Natural killer cell (primary cell): ENCODE measurements around the gene CRTAC1. TPM values are rescaled to one million over a fixed set of nuclear protein-coding genes. Genes with fewer than 3 reads are reported as not detected.

Experiments
- ATAC-seq, 3 donors: fragments of 150-1000 bp in 2 of 3; fragments of 200-7000 bp in 1 of 3; cut with Tn5 transposase; 1 replicate in 1 of 3; 2 replicates in 2 of 3; pipeline ENCODE4 v1.10.0; 2021; ENCODE audit warnings: mild to moderate bottlenecking in 2 of 3, moderate library complexity in 2 of 3
- DNase-seq, 2 donors: peaks; one replicate each; pipeline versions ENCODE4 v3.0.0 to v3.0.0-alpha.2; 2013 to 2021; ENCODE audit warnings: mixed read lengths in 1 of 2
- H3K27ac ChIP-seq: one replicate; pipeline ENCODE4 v1.5.1; 2013; ENCODE audit warnings: mild to moderate bottlenecking, low read length
- H3K27me3 ChIP-seq: one replicate; pipeline ENCODE4 v1.6.1; 2013; ENCODE audit warnings: low read length; ENCODE audit not compliant: control insufficient read depth, insufficient read depth
- H3K36me3 ChIP-seq: one replicate; pipeline ENCODE4 v1.6.1; 2013; ENCODE audit warnings: low read length; ENCODE audit not compliant: control insufficient read depth, insufficient read depth
- H3K4me1 ChIP-seq: one replicate; pipeline ENCODE4 v1.6.1; 2013; ENCODE audit warnings: low read length; ENCODE audit not compliant: control insufficient read depth, insufficient read depth
- H3K4me3 ChIP-seq: one replicate; pipeline ENCODE4 v1.5.1; 2013; ENCODE audit warnings: low read length
- H3K9me3 ChIP-seq: one replicate; pipeline ENCODE4 v1.6.1; 2013; ENCODE audit warnings: low read length; ENCODE audit not compliant: control insufficient read depth, insufficient read depth
- H3K27ac Mint-ChIP-seq, 2 donors: one replicate each; pipeline ENCODE4 v1.8.0; 2022; ENCODE audit warnings: mild to moderate bottlenecking in 2 of 2, mixed read lengths in 2 of 2, moderate library complexity in 1 of 2
- H3K27me3 Mint-ChIP-seq, 2 donors: one replicate each; pipeline ENCODE4 v1.8.0; 2022; ENCODE audit warnings: low read depth in 2 of 2, mixed read lengths in 2 of 2
- H3K36me3 Mint-ChIP-seq: one replicate; pipeline ENCODE4 v1.8.0; 2022; ENCODE audit warnings: mixed read lengths
- H3K4me1 Mint-ChIP-seq, 2 donors: one replicate each; pipeline ENCODE4 v1.8.0; 2022; ENCODE audit warnings: mixed read lengths in 2 of 2
- H3K4me3 Mint-ChIP-seq: one replicate; pipeline ENCODE4 v1.8.0; 2022; ENCODE audit warnings: mild to moderate bottlenecking, moderate library complexity, mixed read lengths
- H3K9me3 Mint-ChIP-seq, 2 donors: one replicate each; pipeline ENCODE4 v1.8.0; 2022; ENCODE audit warnings: mixed read lengths in 2 of 2
- CTCF ChIP-seq: fragments of 200-600 bp; IDR thresholded peaks from one replicate; pipeline ENCODE4 v1.8.0; 2022; ENCODE audit warnings: antibody characterized with exemption
- WGBS: methylation state at CpG from one replicate; pipeline ENCODE4 v1.1.7; 2013; ENCODE audit warnings: missing lambda C conversion rate; ENCODE audit not compliant: insufficient coverage; 5-methylcytosine and 5-hydroxymethylcytosine counted together
- intact Hi-C: fragments of 100-400 bp; cut with micrococcal nuclease; formaldehyde crosslinking; loops from one replicate; pipeline ENCODE4 v1.14.2; 2022
- total RNA-seq, 4 donors: library from RNA; stranded (reverse); fragments of 120-200 nt in 1 of 4; gene quantifications; one replicate each; pipeline versions ENCODE4 v1.2.3 to v1.2.4, GENCODE V29; 2013 to 2022

CRTAC1 gene
- total RNA-seq, 3 donors from 2014 or later (not counting 1 experiment from before 2014, with no cell fraction given): not detected

- DNase-seq (no peak), ATAC-seq (no peak)
- Mint-ChIP-seq H3K27ac (no peak overlapping the region), H3K36me3 (no peaks in the 10 kb centered on the region), H3K4me1 (peaks cover 18 to 23% of the 10 kb centered on the region in 2 donors), H3K9me3 (no peaks in the 10 kb centered on the region), H3K27me3 (peaks cover 2 to 4% of the 10 kb centered on the region in 2 donors), H3K4me3 (no peak overlapping the region)
- 93% methylated on average over 12 of the region's 12 CpGs for WGBS
- H3K27me3 ChIP-seq: no peaks in the 10 kb centered on the region
- H3K4me3 ChIP-seq: no peak overlapping the region
- H3K9me3 ChIP-seq: no peaks in the 10 kb centered on the region
- H3K27ac ChIP-seq: no peak overlapping the region
- H3K36me3 ChIP-seq: no peaks in the 10 kb centered on the region
- TF ChIP-seq CTCF: no peak
- H3K4me1 ChIP-seq: peaks cover 4% of the 10 kb centered on the region
- intact Hi-C loops: no loop called here
Observed at GRCh38 chr10:97823734-97824133, 206.7 kb downstream of the CRTAC1 start.

GRCh38 chr10:97822261-97822687 lies 208.1 kb downstream of the CRTAC1 start:
- H3K4me1 Mint-ChIP-seq: peaks cover 13 to 14% of the 10 kb centered on the region in 2 donors
- H3K4me3 Mint-ChIP-seq: no peak overlapping the region
- intact Hi-C loops: no loop called here
- ATAC-seq (no peak), DNase-seq (no peak)
- no peaks in the 10 kb centered on the region for H3K36me3 ChIP-seq
- 73% methylated on average over 10 of the region's 10 CpGs for WGBS
- H3K9me3 Mint-ChIP-seq: no peaks in the 10 kb centered on the region
- no peaks in the 10 kb centered on the region for H3K36me3 Mint-ChIP-seq
- TF ChIP-seq CTCF: no peak
- no peak overlapping the region for H3K4me3 ChIP-seq
- no peak overlapping the region for H3K27ac ChIP-seq
- H3K27me3 ChIP-seq: no peaks in the 10 kb centered on the region
- H3K27me3 Mint-ChIP-seq: peaks cover 2 to 6% of the 10 kb centered on the region in 2 donors
- H3K9me3 ChIP-seq: no peaks in the 10 kb centered on the region
- H3K27ac Mint-ChIP-seq: no peak overlapping the region
- H3K4me1 ChIP-seq: no peaks in the 10 kb centered on the region

GRCh38 chr10:97821308-97822038 lies 208.9 kb downstream of the CRTAC1 start:
- Mint-ChIP-seq H3K27me3 (peaks cover 2 to 6% of the 10 kb centered on the region in 2 donors), H3K9me3 (no peaks in the 10 kb centered on the region), H3K36me3 (no peaks in the 10 kb centered on the region), H3K27ac (no peak overlapping the region), H3K4me1 (peaks cover 6% of the 10 kb centered on the region in 2 donors), H3K4me3 (no peak overlapping the region)
- H3K27ac ChIP-seq: no peak overlapping the region
- DNase-seq (no peak), ATAC-seq (no peak)
- no peaks in the 10 kb centered on the region for H3K27me3 ChIP-seq
- no peak for TF ChIP-seq CTCF
- H3K4me3 ChIP-seq: no peak overlapping the region
- 65% methylated on average over 8 of the region's 9 CpGs for WGBS
- no peaks in the 10 kb centered on the region for H3K36me3 ChIP-seq
- H3K4me1 ChIP-seq: no peaks in the 10 kb centered on the region
- H3K9me3 ChIP-seq: no peaks in the 10 kb centered on the region
- intact Hi-C loops: no loop called here
